H1 (cell line): ENCODE results near the gene PMM2. TPM values are rescaled to one million over a fixed set of nuclear protein-coding genes. Genes with fewer than 3 reads are reported as not detected.

Experiments used
- CTCF ChIA-PET: fragments of 300-600 bp; sonication (Branson Sonifier 250); formaldehyde crosslinking; loops from one replicate; lab custom pipeline; 2021; ENCODE audit not compliant: partially characterized antibody; lab: Charles Lee
- POLR2A ChIA-PET: fragments of 300-600 bp; sonication (Branson Sonifier 250); formaldehyde crosslinking; loops from one replicate; lab custom pipeline; 2021; ENCODE audit warnings: inconsistent platforms; ENCODE audit not compliant: partially characterized antibody; lab: Charles Lee
- DNase-seq, 2 experiments: peaks; one replicate each; pipeline versions ENCODE4 v3.0.0 to v3.0.0-alpha.2; 2010 to 2022; ENCODE audit warnings: low spot score in 2 of 2, low read depth in 1 of 2, mixed read lengths in 1 of 2
- FAIRE-seq: peaks from 2 replicates; lab custom pipeline; 2011; peaks lifted over from hg19 to GRCh38; lab: Jason Lieb, UNC
- H2AFZ ChIP-seq: 2 replicates; pipeline ENCODE4 v1.8.1; 2012; ENCODE audit warnings: low read length, inconsistent platforms
- H2AK5ac ChIP-seq: 2 replicates; pipeline ENCODE4 v1.6.1; 2013; ENCODE audit warnings: low read depth, low read length
- H2BK120ac ChIP-seq: replicated peaks from 2 replicates; pipeline ENCODE3; 2013; ENCODE audit warnings: low read depth, low read length, inconsistent platforms
- H2BK12ac ChIP-seq: 2 replicates; pipeline ENCODE4 v1.6.1; 2013; ENCODE audit warnings: low read depth, low read length
- H2BK15ac ChIP-seq: 2 replicates; pipeline ENCODE4 v1.6.1; 2013; ENCODE audit warnings: low read length
- H2BK20ac ChIP-seq: 2 replicates; pipeline ENCODE4 v1.6.1; 2013; ENCODE audit warnings: low read length
- H2BK5ac ChIP-seq: 2 replicates; pipeline ENCODE4 v1.6.1; 2013; ENCODE audit warnings: low read depth, low read length
- H3K14ac ChIP-seq: 2 replicates; pipeline ENCODE4 v1.6.1; 2013; ENCODE audit warnings: inconsistent platforms; ENCODE audit not compliant: insufficient read length
- H3K18ac ChIP-seq: 2 replicates; pipeline ENCODE4 v1.6.1; 2013; ENCODE audit warnings: low read length; ENCODE audit errors: extremely low read depth
- H3K23ac ChIP-seq: 2 replicates; pipeline ENCODE4 v1.6.1; 2013; ENCODE audit warnings: inconsistent platforms; ENCODE audit not compliant: insufficient read length
- H3K23me2 ChIP-seq: 2 replicates; pipeline ENCODE4 v1.6.1; 2013; ENCODE audit warnings: low read depth, low read length
- H3K27ac ChIP-seq: 2 replicates; pipeline ENCODE4 v1.6.1; 2011; ENCODE audit warnings: low read depth, low read length, inconsistent platforms
- H3K27me3 ChIP-seq, 4 experiments: replicated peaks in 1 of 4; 1 replicate in 1 of 4; 2 replicates in 3 of 4; pipeline versions ENCODE4 v1.6.1 to v1.8.1; 2011 to 2013; ENCODE audit warnings: low read length in 3 of 4, mild to moderate bottlenecking in 3 of 4, inconsistent platforms in 2 of 4, mixed read lengths in 2 of 4, moderate library complexity in 1 of 4; ENCODE audit not compliant: control insufficient read depth in 3 of 4, insufficient read depth in 3 of 4; ENCODE audit errors: extremely low read depth in 1 of 4
- H3K36me3 ChIP-seq, 4 experiments: 2 replicates each; pipeline versions ENCODE4 v1.6.1 to v1.8.1; 2011 to 2013; ENCODE audit warnings: mild to moderate bottlenecking in 4 of 4, low read length in 3 of 4, moderate library complexity in 2 of 4, control low read depth in 1 of 4, inconsistent platforms in 1 of 4; ENCODE audit not compliant: insufficient read depth in 4 of 4, control insufficient read depth in 2 of 4
- H3K4ac ChIP-seq: replicated peaks from 2 replicates; pipeline ENCODE3; 2013; ENCODE audit warnings: low read length, low read depth, mixed read lengths, inconsistent platforms; ENCODE audit not compliant: insufficient read length
- H3K4me1 ChIP-seq, 4 experiments: replicated peaks in 1 of 4; 1 replicate in 1 of 4; 2 replicates in 3 of 4; pipeline versions ENCODE4 v1.6.1 to v1.8.1; 2011 to 2013; ENCODE audit warnings: low read length in 3 of 4, inconsistent platforms in 2 of 4, mixed read lengths in 1 of 4; ENCODE audit not compliant: insufficient read depth in 4 of 4, control insufficient read depth in 3 of 4
- H3K4me2 ChIP-seq, 2 experiments: 2 replicates each; pipeline versions ENCODE4 v1.6.1 to v1.8.1; 2011 to 2013; ENCODE audit warnings: low read depth in 2 of 2, low read length in 2 of 2, control low read depth in 1 of 2, inconsistent platforms in 1 of 2, mild to moderate bottlenecking in 1 of 2; ENCODE audit not compliant: insufficient read depth in 1 of 2
- H3K4me3 ChIP-seq, 4 experiments: fragments of 200-600, 300-600 bp in 1 of 4; sonication (generic), shearing (Covaris generic), sonication (Bioruptor Twin) in 1 of 4; 2 replicates each; pipeline versions ENCODE4 v1.5.1 to v1.8.1; 2011 to 2016; ENCODE audit warnings: low read length in 4 of 4, low read depth in 3 of 4, control low read depth in 2 of 4, inconsistent platforms in 2 of 4, mild to moderate bottlenecking in 2 of 4, mixed read lengths in 1 of 4, moderate library complexity in 1 of 4; ENCODE audit not compliant: insufficient read depth in 2 of 4; ENCODE audit errors: extremely low read depth in 1 of 4
- H3K56ac ChIP-seq: replicated peaks from 2 replicates; pipeline ENCODE3; 2013; ENCODE audit warnings: low read depth, mild to moderate bottlenecking, mixed read lengths, low read length, inconsistent platforms; ENCODE audit not compliant: insufficient read length
- H3K79me1 ChIP-seq: 2 replicates; pipeline ENCODE4 v1.6.1; 2013; ENCODE audit warnings: low read depth, low read length, control low read depth
- H3K79me2 ChIP-seq, 2 experiments: 2 replicates each; pipeline versions ENCODE4 v1.6.1 to v1.8.1; 2012 to 2013; ENCODE audit warnings: low read length in 2 of 2, mild to moderate bottlenecking in 2 of 2, inconsistent platforms in 1 of 2; ENCODE audit not compliant: insufficient read depth in 2 of 2, control insufficient read depth in 1 of 2
- H3K9ac ChIP-seq, 4 experiments: replicated peaks in 1 of 4; 1 replicate in 1 of 4; 2 replicates in 3 of 4; pipeline versions ENCODE4 v1.6.1 to v1.8.1; 2011 to 2013; ENCODE audit warnings: low read depth in 3 of 4, low read length in 3 of 4, control low read depth in 2 of 4, mild to moderate bottlenecking in 2 of 4, moderate library complexity in 2 of 4, inconsistent platforms in 1 of 4; ENCODE audit errors: extremely low read depth in 1 of 4
- H3K9me3 ChIP-seq, 2 experiments: 2 replicates each; pipeline versions ENCODE4 v1.6.1 to v1.8.1; 2012 to 2013; ENCODE audit warnings: mild to moderate bottlenecking in 2 of 2, moderate library complexity in 2 of 2, control low read depth in 1 of 2, inconsistent platforms in 1 of 2, low read depth in 1 of 2, low read length in 1 of 2, mixed read lengths in 1 of 2; ENCODE audit not compliant: insufficient read depth in 2 of 2
- H4K20me1 ChIP-seq, 2 experiments: replicated peaks in 1 of 2; 2 replicates each; pipeline versions ENCODE3 to v1.8.1; 2011 to 2013; ENCODE audit warnings: inconsistent platforms in 2 of 2, low read length in 2 of 2, mild to moderate bottlenecking in 1 of 2; ENCODE audit not compliant: insufficient read depth in 2 of 2, control insufficient read depth in 1 of 2
- H4K5ac ChIP-seq: 2 replicates; pipeline ENCODE4 v1.6.1; 2013; ENCODE audit warnings: low read length, low read depth, mixed read lengths, inconsistent platforms; ENCODE audit not compliant: insufficient read length
- H4K8ac ChIP-seq: 2 replicates; pipeline ENCODE4 v1.8.0; 2013; ENCODE audit warnings: mild to moderate bottlenecking, moderate library complexity, low read length, inconsistent platforms; ENCODE audit not compliant: insufficient read depth; ENCODE audit errors: extremely low read depth
- H4K91ac ChIP-seq: replicated peaks from 2 replicates; pipeline ENCODE3; 2013; ENCODE audit warnings: low read length, mixed read lengths, inconsistent platforms; ENCODE audit not compliant: insufficient read length
- POLR2A ChIP-seq, 2 experiments: IDR thresholded peaks; 1 replicate in 1 of 2; 2 replicates in 1 of 2; pipeline ENCODE4 v1.6.1; 2011; ENCODE audit warnings: low read depth in 2 of 2, low read length in 2 of 2, mild to moderate bottlenecking in 2 of 2; ENCODE audit errors: control extremely low read depth in 1 of 2
- POLR2AphosphoS5 ChIP-seq: IDR thresholded peaks from 2 replicates; pipeline ENCODE4 v1.6.1; 2011; ENCODE audit warnings: low read depth, low read length
- TCF12 ChIP-seq: IDR thresholded peaks from 2 replicates; pipeline ENCODE4 v1.6.1; 2011; ENCODE audit warnings: low read depth, mild to moderate bottlenecking, low read length
- WGBS, 2 experiments: shearing (Covaris generic) in 1 of 2; methylation state at CpG; one replicate each; pipeline versions ENCODE4 v1.1.6 to v1.1.7; 2013 to 2015; ENCODE audit warnings: low lambda C conversion rate in 2 of 2, mixed read lengths in 2 of 2, inconsistent platforms in 1 of 2, low coverage in 1 of 2, missing lambda C conversion rate in 1 of 2; ENCODE audit not compliant: insufficient replicate concordance in 2 of 2, insufficient coverage in 1 of 2, insufficient read length in 1 of 2; ENCODE audit errors: extremely low coverage in 1 of 2, missing lambda C conversion rate in 1 of 2; 5-methylcytosine and 5-hydroxymethylcytosine counted together
- polyA plus RNA-seq, 7 experiments: library from polyadenylated mRNA; depleted of rRNA in 3 of 7; stranded (reverse) in 5 of 7; unstranded in 2 of 7; fragments of >200 nt in 5 of 7; fragments of 200-250 nt in 2 of 7; gene quantifications; 1 replicate in 5 of 7; 2 replicates in 1 of 7; 4 replicates in 1 of 7; pipeline versions ENCODE4 v1.2.1 to v1.2.3, GENCODE V29; 2011 to 2013; ENCODE audit warnings: missing spikeins in 2 of 7, mixed read lengths in 2 of 7
- total RNA-seq: library from RNA; stranded (reverse); fragmentation: NEBNext Ultra II Directional; extraction: Animal tissue kit (Norgen Biotek cat#: 25700); gene quantifications from 2 replicates; pipeline ENCODE4 v1.2.1, GENCODE V29; 2021

Gene PMM2
- total and polyA plus RNA-seq, 2 of the 8 experiments (the other 6 are each of a cell fraction or from before 2014, with no cell fraction given): 26.2 to 49.4 TPM

- H4K20me1 ChIP-seq: peaks cover 16 to 20% of the 10 kb centered on the region in 2 experiments
- peaks cover 0 to 11% of the 10 kb centered on the region in 2 experiments; a peak in 2 of 4 replicates for H3K79me2 ChIP-seq
- no peak for FAIRE-seq
- H4K8ac ChIP-seq: peak overlapping the region; percentile 38
- no peak overlapping the region for H4K91ac ChIP-seq
- peaks cover 0 to 17% (median 9%) of the 10 kb centered on the region in 4 experiments; a peak in 6 of 7 replicates for H3K4me1 ChIP-seq
- no peak for DNase-seq
- H2BK5ac ChIP-seq: peak overlapping the region; percentile 7; the same call in 1 of the 2 replicates
- WGBS, 2 experiments: 96% methylated on average over 26 of the region's 26 CpGs; no CpG with 5 or more reads in 1 of the 2 experiments
- no peaks in the 10 kb centered on the region for H3K9me3 ChIP-seq
- H2BK120ac ChIP-seq: no peak overlapping the region
- H3K4me3 ChIP-seq: no peak overlapping the region
- no peak overlapping the region for H2BK15ac ChIP-seq
- POLR2A ChIA-PET: interaction anchor here (1.6 to 24.4 kb wide), 5 partner anchors 9 to 27 kb away, joined by 4 to 456 read pairs (median 8); partner anchors contain the start of genes CARHSP1 and LITAFD
- H2AK5ac ChIP-seq: no peak overlapping the region
- H2BK20ac ChIP-seq: no peak overlapping the region
- no peak overlapping the region for H3K18ac ChIP-seq
- CTCF ChIA-PET: interaction anchor here (0.5 to 8.8 kb wide), 5 partner anchors 12 to 161 kb away, joined by 3 to 90 read pairs (median 5); partner anchors contain the start of gene CARHSP1
- H3K23ac ChIP-seq: no peak overlapping the region
- no peak overlapping the region for H2BK12ac ChIP-seq
- H3K36me3 ChIP-seq: peaks cover 3 to 55% (median 19%) of the 10 kb centered on the region in 4 experiments; a peak in 7 of 8 replicates
- no peak overlapping the region for H3K4ac ChIP-seq
- H3K23me2 ChIP-seq: no peaks in the 10 kb centered on the region
- H3K27ac ChIP-seq: no peak overlapping the region
- H3K56ac ChIP-seq: no peak overlapping the region
- H3K79me1 ChIP-seq: peaks cover 6% of the 10 kb centered on the region
- no peak overlapping the region for H3K4me2 ChIP-seq
- no peak overlapping the region for H4K5ac ChIP-seq
- no peak overlapping the region for H2AFZ ChIP-seq
- H3K9ac ChIP-seq: no peak overlapping the region
- no peaks in the 10 kb centered on the region for H3K27me3 ChIP-seq
- no peak overlapping the region for H3K14ac ChIP-seq
- TF ChIP-seq POLR2A (IDR thresholded peaks at IDR 0.05; ENCODE audit: control extremely low read depth in 1 of 2, low read depth in 2 of 2, low read length in 2 of 2): peak in 1 of 2 experiments; percentile 43; a peak in 1 of 3 replicates
- no peak for TF ChIP-seq TCF12
- TF ChIP-seq POLR2AphosphoS5: peak; percentile 69; the same call in 1 of the 2 replicates
- TF ChIP-seq, all 59 proteins: peak for 2
Measured at GRCh38 chr16:8848231-8848938, 50.7 kb downstream of the PMM2 start.
